ENCODE data around the gene PUM2.

DNA sequence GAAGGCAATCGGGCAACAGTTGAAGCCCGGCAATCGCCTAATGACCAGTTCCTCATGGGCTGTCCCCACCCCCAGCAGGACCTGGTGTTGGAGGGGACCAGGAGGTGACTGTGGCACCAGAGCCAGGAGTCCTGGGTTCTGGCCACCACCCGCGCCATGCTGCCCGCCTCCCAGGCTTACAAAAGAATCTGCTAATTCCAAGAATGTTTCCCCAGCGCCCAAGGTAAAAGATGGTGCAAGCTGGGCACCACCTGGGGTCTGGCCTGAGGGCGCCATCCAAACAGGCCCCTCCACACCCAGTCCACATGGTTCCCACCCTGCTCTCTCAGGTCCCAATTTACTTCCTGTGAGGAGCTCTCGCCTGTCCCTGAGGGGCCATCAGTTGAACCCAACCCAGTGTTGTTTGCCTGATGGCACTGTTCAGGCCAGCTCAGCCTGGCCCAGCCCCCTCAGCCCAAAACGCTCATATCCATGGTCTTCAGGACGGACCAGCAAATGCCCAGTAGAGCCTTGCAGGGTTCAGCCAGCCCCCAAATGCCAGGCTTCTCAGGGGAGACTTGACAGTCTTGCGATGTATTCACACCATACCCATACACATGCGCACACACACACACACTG is 130.8 kb downstream of the PUM2 start:
- TF ChIP-seq CTCF (IDR thresholded peaks at IDR 0.05; ENCODE audit: low read length) (no peak), EZH2phosphoT487 (IDR thresholded peaks at IDR 0.05; ENCODE audit: low read length) (no peak)

Measured in MM.1S (cell line).